ENCODE results near the gene TSG101. TPM values are rescaled to one million over a fixed set of nuclear protein-coding genes. Genes with fewer than 3 reads are reported as not detected.

Gene TSG101
- total RNA-seq, 1 experiment from 2014 or later = 86.6 TPM

DNA sequence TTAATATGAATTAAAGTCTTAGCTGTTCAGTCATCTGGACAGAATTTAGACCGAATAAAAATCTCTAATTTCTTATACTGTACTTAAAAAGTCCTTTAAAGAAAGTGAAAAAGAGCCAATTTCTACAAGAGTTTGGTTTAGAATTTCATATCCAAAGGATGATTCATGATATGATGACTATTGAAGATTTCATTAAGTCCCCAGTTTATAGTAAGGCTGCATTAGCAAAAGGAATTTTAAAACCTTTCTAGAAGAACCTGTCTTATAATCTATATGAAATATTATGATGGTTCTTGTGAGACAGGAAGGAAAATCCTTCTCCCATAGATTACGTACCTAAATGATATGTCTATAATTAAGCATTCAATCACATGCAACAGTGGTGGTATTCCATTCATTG lies 34.8 kb downstream of the TSG101 start:
- no peaks in the 10 kb centered on the region for H3K9me3 Mint-ChIP-seq (ENCODE audit: unreplicated experiment)
- no peak for DNase-seq
- Histone ChIP-seq H3K36me3 (ENCODE audit: control insufficient read depth, insufficient read depth, low read length) (no peaks in the 10 kb centered on the region; the same call in none of the 2 replicates), H3K4me1 (peaks cover 16% of the 10 kb centered on the region; the same call in 1 of the 2 replicates), H3K9me3 (no peaks in the 10 kb centered on the region), H3K27me3 (replicated peaks; ENCODE audit: control insufficient read depth, insufficient read depth, low read length) (no peaks in the 10 kb centered on the region), H3K4me3 (ENCODE audit: low read depth, low read length) (no peak overlapping the region)
- H3K4me1 Mint-ChIP-seq (ENCODE audit: low read depth, unreplicated experiment) = no peaks in the 10 kb centered on the region
- CTCF ChIA-PET = interaction anchor here (0.6 to 0.7 kb wide), 2 partner anchors 15 to 377 kb away, joined by 3 read pairs; no protein-coding TSS in a partner anchor
- intact Hi-C loops (cut with micrococcal nuclease; ENCODE audit: unreplicated experiment) = no loop called here
- H3K36me3 Mint-ChIP-seq (ENCODE audit: insufficient read depth, unreplicated experiment) = peaks cover 29% of the 10 kb centered on the region
- no peak overlapping the region for H3K27ac Mint-ChIP-seq (ENCODE audit: unreplicated experiment)
- no peaks in the 10 kb centered on the region for H3K27me3 Mint-ChIP-seq (ENCODE audit: insufficient read depth, unreplicated experiment)
- POLR2A ChIA-PET = interaction anchor here (1.1 kb wide), 1 partner anchor 34 kb away, joined by 3 read pairs; no protein-coding TSS in a partner anchor
- BruUV-seq (replicated peaks) = no TSS peak
- TF ChIP-seq, protein P1, sequence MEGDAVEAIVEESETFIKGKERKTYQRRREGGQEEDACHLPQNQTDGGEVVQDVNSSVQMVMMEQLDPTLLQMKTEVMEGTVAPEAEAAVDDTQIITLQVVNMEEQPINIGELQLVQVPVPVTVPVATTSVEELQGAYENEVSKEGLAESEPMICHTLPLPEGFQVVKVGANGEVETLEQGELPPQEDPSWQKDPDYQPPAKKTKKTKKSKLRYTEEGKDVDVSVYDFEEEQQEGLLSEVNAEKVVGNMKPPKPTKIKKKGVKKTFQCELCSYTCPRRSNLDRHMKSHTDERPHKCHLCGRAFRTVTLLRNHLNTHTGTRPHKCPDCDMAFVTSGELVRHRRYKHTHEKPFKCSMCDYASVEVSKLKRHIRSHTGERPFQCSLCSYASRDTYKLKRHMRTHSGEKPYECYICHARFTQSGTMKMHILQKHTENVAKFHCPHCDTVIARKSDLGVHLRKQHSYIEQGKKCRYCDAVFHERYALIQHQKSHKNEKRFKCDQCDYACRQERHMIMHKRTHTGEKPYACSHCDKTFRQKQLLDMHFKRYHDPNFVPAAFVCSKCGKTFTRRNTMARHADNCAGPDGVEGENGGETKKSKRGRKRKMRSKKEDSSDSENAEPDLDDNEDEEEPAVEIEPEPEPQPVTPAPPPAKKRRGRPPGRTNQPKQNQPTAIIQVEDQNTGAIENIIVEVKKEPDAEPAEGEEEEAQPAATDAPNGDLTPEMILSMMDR (IDR thresholded peaks at IDR 0.05; ENCODE audit: insufficient read depth in 1 of 2, low read depth in 1 of 2, low read length in 1 of 2, severe bottlenecking in 1 of 2, unreplicated experiment in 1 of 2) = no peak
- H3K4me3 Mint-ChIP-seq (ENCODE audit: unreplicated experiment) = no peak overlapping the region

DNA sequence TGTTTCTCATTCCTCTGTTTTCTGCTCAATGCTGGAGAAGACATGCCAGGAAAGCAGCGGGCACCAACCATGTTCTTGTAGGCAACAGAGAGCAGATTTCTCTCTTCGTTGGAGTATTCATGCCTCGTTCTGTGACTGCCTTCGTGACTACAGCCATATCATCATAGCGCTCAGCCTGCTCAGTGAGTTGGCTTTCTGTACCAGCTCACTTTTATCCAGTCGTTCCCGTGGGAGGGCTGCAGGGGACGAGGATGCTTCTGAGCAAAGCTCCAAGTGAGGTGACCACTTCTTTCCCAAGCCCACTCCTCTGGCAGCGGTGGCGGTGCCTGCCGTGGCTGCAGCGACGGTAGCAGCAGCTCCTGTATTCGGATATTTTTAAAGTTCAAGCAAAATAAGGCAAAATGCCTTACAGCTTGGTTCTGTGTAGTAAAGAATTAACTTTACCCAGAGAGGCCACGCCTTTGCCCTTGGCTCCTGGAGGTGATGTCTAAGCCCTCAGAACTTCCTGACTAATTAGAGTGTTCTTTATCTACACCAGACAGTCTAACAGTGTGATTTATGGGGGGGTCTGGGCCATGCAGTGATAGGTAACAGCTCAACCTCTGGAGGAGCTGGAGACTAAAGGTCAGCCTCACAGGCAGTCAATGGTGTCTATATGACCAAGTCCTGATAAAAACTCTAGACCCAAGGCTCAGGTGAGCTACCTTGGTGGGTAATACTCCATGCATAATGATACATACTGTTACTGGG lies 35.8 kb downstream of the TSG101 start:
- Mint-ChIP-seq H3K4me1 (ENCODE audit: low read depth, unreplicated experiment) (no peaks in the 10 kb centered on the region), H3K4me3 (ENCODE audit: unreplicated experiment) (no peak overlapping the region), H3K27me3 (ENCODE audit: insufficient read depth, unreplicated experiment) (no peaks in the 10 kb centered on the region), H3K27ac (ENCODE audit: unreplicated experiment) (no peak overlapping the region), H3K9me3 (ENCODE audit: unreplicated experiment) (no peaks in the 10 kb centered on the region), H3K36me3 (ENCODE audit: insufficient read depth, unreplicated experiment) (peaks cover 33% of the 10 kb centered on the region)
- H3K4me3 ChIP-seq (ENCODE audit: low read depth, low read length) = no peak overlapping the region
- no TSS peak for BruUV-seq (replicated peaks)
- H3K9me3 ChIP-seq = no peaks in the 10 kb centered on the region
- peaks cover 16% of the 10 kb centered on the region; the same call in 1 of the 2 replicates for H3K4me1 ChIP-seq
- no peaks in the 10 kb centered on the region; the same call in none of the 2 replicates for H3K36me3 ChIP-seq (ENCODE audit: control insufficient read depth, insufficient read depth, low read length)
- TF ChIP-seq, protein P1 (IDR thresholded peaks at IDR 0.05; ENCODE audit: insufficient read depth in 1 of 2, low read depth in 1 of 2, low read length in 1 of 2, severe bottlenecking in 1 of 2, unreplicated experiment in 1 of 2) = no peak
- intact Hi-C loops (cut with micrococcal nuclease; ENCODE audit: unreplicated experiment) = no loop called here
- CTCF ChIA-PET = interaction anchor here (0.6 to 1.3 kb wide), 3 partner anchors 14 to 376 kb away, joined by 3 read pairs; no protein-coding TSS in a partner anchor
- peak; percentile 12 to 66 for DNase-seq
- H3K27me3 ChIP-seq (replicated peaks; ENCODE audit: control insufficient read depth, insufficient read depth, low read length) = no peaks in the 10 kb centered on the region
- POLR2A ChIA-PET = interaction anchor here (1.1 kb wide), 1 partner anchor 35 kb away, joined by 3 read pairs; no protein-coding TSS in a partner anchor

DNA sequence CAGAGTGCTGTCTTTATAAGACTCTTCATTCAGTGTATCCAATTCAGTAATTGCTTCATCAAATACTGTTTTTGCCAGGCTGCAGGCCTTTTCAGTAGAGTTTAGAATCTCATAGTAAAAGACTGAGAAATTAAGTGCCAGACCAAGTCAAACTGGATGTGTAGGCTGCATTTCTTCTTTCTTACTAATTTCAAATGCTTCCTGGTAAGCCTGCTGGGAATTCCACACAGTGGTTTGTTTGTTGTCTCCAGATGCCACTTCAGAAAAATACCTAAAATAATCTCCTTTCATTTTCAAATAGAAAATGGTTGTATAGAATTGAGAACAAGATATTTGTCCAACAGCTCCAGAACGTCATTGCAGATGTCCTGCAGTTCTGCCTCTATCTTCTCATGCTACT lies 36.4 kb downstream of the TSG101 start:
- TF ChIP-seq, protein P1 (IDR thresholded peaks at IDR 0.05; ENCODE audit: insufficient read depth in 1 of 2, low read depth in 1 of 2, low read length in 1 of 2, severe bottlenecking in 1 of 2, unreplicated experiment in 1 of 2) = no peak
- BruUV-seq (replicated peaks) = no TSS peak
- no peaks in the 10 kb centered on the region for H3K27me3 Mint-ChIP-seq (ENCODE audit: insufficient read depth, unreplicated experiment)
- peaks cover 35% of the 10 kb centered on the region for H3K36me3 Mint-ChIP-seq (ENCODE audit: insufficient read depth, unreplicated experiment)
- H3K9me3 ChIP-seq = no peaks in the 10 kb centered on the region
- H3K4me3 ChIP-seq (ENCODE audit: low read depth, low read length) = no peak overlapping the region
- POLR2A ChIA-PET = no interaction called here
- CTCF ChIA-PET = interaction anchor here (1.3 kb wide), 1 partner anchor 80 kb away, joined by 3 read pairs; no protein-coding TSS in a partner anchor
- peaks cover 16% of the 10 kb centered on the region; the same call in 1 of the 2 replicates for H3K4me1 ChIP-seq
- no peaks in the 10 kb centered on the region for H3K9me3 Mint-ChIP-seq (ENCODE audit: unreplicated experiment)
- no peak for DNase-seq
- H3K4me3 Mint-ChIP-seq (ENCODE audit: unreplicated experiment) = no peak overlapping the region
- no peaks in the 10 kb centered on the region; the same call in none of the 2 replicates for H3K36me3 ChIP-seq (ENCODE audit: control insufficient read depth, insufficient read depth, low read length)
- H3K27ac Mint-ChIP-seq (ENCODE audit: unreplicated experiment) = no peak overlapping the region
- intact Hi-C loops (cut with micrococcal nuclease; ENCODE audit: unreplicated experiment) = no loop called here
- no peaks in the 10 kb centered on the region for H3K27me3 ChIP-seq (replicated peaks; ENCODE audit: control insufficient read depth, insufficient read depth, low read length)
- no peaks in the 10 kb centered on the region for H3K4me1 Mint-ChIP-seq (ENCODE audit: low read depth, unreplicated experiment)

All from Caco-2 (cell line).